Spleen (tissue), 7 donors: Measurements from ENCODE around the gene TRIM22.
A peak's percentile ranks its signal among the peaks of the same experiment; 100 is the strongest.

ENCODE experiments used
- CTCF ChIP-seq, 11 experiments: fragments of 200-600 bp in 7 of 11; fragments of 450-650 bp in 4 of 11; sonication (generic) in 4 of 11; IDR thresholded peaks in 8 of 11; conservative IDR thresholded peaks in 3 of 11; 1 replicate in 7 of 11; 2 replicates in 4 of 11; pipeline versions ENCODE4 v1.4.0 to v1.8.0; 2016 to 2021; ENCODE audit warnings: antibody characterized with exemption in 11 of 11, inconsistent platforms in 4 of 11, mild to moderate bottlenecking in 1 of 11
- POLR2A ChIP-seq, 3 donors: fragments of 450-650 bp; IDR thresholded peaks; one replicate each; pipeline ENCODE4 v1.5.1; 2017; ENCODE audit warnings: antibody characterized with exemption in 3 of 3, mild to moderate bottlenecking in 1 of 3
- donor health status: DM: no; HTN: no; CAD: no; lungs with moderate emphysema.
- donor health status: DM: no; HTN: no; CAD: no.
- donor health status: DM: no; HTN: no; CAD: no.

DNA sequence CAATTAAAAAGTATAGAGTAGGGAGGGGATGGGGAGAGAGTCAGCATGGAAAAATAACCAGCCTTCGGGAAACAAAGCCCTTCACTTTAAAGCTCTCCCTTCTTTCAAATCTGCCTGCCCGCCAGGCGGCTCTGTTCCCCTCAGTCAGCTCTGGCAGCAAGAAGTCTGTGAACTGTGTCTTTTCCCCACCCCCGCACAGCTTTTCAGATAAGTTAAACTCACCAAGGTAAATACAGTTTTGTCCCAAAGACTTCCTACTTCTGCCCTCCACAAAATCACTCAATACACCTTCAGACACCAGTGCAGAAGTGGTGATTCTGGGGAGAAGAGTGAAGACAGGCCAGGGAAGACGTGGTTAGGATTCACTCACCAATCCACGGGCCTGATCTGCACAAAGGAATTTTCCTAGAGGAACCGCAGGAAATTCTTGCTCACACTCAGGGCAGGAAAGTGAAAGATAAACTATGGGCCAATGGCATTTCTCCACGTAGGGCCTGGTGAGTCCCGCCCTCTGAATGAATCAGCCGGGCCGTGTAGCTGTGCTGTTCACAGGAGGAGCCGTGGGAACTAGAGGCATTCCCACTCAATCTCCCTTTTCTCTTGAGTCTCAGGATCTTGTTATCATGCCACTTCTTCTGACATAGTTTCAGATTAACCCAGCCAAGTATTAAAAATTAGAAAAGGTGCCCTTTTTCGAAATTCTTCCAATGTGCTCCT, 4.8 kb upstream of the TRIM22 start, which contains the start of gene TRIM5:
- TF ChIP-seq CTCF (IDR thresholded peaks at IDR 0.05 in 8 of 11, conservative IDR thresholded peaks at IDR 0.05 in 3 of 11) (peak; percentile 32 to 79 (median 64)), POLR2A (IDR thresholded peaks at IDR 0.05) (peak in 1 of 3 donors; percentile 23)
